GM13976 (cell line): ENCODE data around the gene FRMD6.

ENCODE experiments used
- DNase-seq: peaks from one replicate; pipeline ENCODE4 v3.0.0; 2012; ENCODE audit warnings: low spot score
- CTCF ChIP-seq: IDR thresholded peaks from 2 replicates; pipeline ENCODE4 v1.5.1; 2012; ENCODE audit warnings: borderline replicate concordance, mild to moderate bottlenecking; ENCODE audit not compliant: insufficient read depth; ENCODE audit errors: extremely low read depth, missing control alignments, control extremely low read depth
- in situ Hi-C: fragments of 300-500 bp; cut with MboI; formaldehyde crosslinking; loops from one replicate; pipeline ENCODE4 v1.12.0; 2022; ENCODE audit warnings: low sequenced_read_pairs, mixed read lengths, inconsistent platforms; ENCODE audit not compliant: unreplicated experiment

Gene FRMD6

DNA sequence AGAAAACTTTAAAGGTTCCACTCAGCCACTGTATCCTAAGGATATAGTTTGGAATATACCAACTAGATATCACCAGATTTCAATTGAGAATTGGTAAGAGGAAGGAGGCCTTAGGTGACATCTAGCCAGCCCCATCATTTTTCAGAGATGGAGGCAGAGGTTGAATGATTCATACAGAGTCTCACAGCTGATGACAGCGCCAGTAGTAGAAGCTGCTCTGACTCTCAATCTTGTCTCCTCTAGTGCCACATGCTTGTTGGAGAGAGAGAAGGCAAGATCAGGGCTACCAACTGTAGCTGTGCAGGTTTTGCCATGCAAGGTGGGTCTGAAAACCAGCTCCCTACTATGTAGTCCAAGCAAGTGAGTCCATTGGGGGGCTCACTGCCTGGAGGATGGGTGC, 6.1 kb downstream of the FRMD6 start:
- no peak for DNase-seq
- in situ Hi-C loops, result no loop called here
- no peak for TF ChIP-seq CTCF

DNA sequence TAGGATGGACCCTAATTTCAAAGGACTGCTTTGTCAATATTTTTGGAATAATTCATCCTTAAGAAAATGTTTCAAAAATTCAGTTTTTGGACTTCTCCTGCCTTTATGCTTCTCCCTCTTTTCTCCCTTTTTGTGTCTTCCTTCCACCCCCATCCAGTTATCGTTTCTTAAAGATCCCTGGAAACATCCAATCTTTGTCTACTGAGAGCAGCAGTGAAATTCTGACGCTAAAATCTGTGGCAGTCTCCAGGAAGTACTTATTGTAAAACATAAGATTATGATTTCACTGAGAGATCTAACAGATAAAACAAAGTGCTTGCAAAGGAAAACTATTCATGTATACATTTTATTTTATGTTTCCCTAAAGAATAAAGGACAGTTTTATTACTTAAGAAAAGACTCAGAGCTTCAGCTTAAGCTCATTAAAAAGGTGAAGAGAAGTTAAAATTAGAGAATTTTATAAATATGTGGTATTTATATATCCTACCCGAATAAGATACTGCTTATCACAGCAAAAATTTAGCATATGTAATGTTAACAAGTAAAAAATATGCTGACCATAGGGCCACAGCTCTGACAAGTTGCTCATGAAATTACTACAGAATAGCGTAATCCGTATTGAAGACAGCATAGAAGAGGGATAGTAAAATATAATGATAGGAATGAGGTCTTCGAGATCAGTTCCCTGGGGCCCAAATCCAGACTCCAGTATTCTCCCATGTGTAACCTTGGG, 6.9 kb downstream of the FRMD6 start:
- no peak for DNase-seq
- in situ Hi-C loops, result no loop called here
- TF ChIP-seq CTCF, result no peak

DNA sequence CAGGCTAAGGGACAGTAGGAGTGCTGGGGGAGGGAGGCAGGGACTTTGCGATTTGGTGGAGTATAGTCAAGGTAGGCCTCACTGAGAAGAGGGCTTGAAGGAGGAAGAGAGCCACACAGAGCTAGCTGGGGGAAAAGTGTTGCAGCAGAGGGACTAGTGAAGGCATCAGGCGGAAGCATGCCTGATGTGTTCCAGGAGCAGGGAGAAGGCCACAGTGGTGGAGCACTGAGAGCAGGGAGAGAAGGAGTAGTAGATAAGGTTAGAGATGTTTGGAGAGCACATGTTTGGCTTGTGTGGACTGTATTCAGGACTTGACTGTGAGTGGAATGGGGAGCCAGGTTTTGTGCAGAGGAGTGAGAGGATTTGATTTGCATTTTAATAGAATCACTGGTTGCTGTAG, 9.0 kb downstream of the FRMD6 start:
- in situ Hi-C loops, result no loop called here
- no peak for DNase-seq
- no peak for TF ChIP-seq CTCF

GRCh38 chr14:51661504-51661903, 9.8 kb downstream of the FRMD6 start:
- no peak for DNase-seq
- no peak for TF ChIP-seq CTCF
- in situ Hi-C loops, result no loop called here

DNA sequence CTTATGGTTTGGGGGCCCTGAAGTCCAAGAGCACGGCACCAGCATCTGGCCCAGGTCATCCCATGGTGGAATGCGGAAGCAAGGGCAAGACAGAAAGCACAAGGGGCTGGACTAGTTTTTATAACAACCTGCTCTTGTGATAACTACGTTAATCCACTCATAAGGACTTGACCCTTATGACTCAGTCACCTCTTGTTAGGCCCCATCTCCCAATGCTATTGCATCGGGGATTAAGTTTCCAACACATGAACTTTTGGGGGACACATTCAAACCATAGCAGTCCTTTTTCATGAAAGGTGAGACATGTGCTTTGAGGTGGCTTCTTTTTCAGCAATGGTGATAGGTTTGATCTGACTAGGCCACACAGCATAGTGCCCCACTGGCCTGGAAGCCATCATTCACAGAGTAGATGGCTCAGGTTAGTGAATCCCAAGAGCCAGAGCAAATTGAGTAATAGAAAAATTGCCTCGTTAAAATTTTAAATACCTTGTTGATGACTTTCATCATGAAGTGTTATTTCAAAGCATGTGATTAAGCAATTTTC, 12.1 kb downstream of the FRMD6 start:
- no peak for TF ChIP-seq CTCF
- in situ Hi-C loops, result no loop called here
- DNase-seq, result no peak

GRCh38 chr14:51666070-51666469, 14.4 kb downstream of the FRMD6 start:
- no peak for TF ChIP-seq CTCF
- no peak for DNase-seq
- in situ Hi-C loops, result no loop called here
